HG03064 (cell line): ENCODE results near the gene GMPR.
"Not testable (repeated sequence)": the region's sequence is repeated elsewhere in the genome, so short reads cannot be mapped to it uniquely, and the experiment has no call there.

Experiments
- ATAC-seq: cut with Tn5 transposase; IDR thresholded peaks from one replicate; pipeline ENCODE4 v1.9.1; 2021; ENCODE audit warnings: low read depth; ENCODE audit not compliant: unreplicated experiment

The GMPR gene

GRCh38 chr6:16224409-16224808, 14.0 kb upstream of the GMPR start:
- ATAC-seq: no peak

- ATAC-seq: not testable (repeated sequence)
Observed at GRCh38 chr6:16225062-16225731, 13.2 kb upstream of the GMPR start.

GRCh38 chr6:16226117-16227047, 12.0 kb upstream of the GMPR start:
- not testable (repeated sequence) for ATAC-seq

- ATAC-seq: no peak
Observed at GRCh38 chr6:16227048-16227562, 11.3 kb upstream of the GMPR start.

- no peak for ATAC-seq
Observed at GRCh38 chr6:16227605-16228004, 10.8 kb upstream of the GMPR start.

GRCh38 chr6:16228043-16228442, 10.3 kb upstream of the GMPR start:
- no peak for ATAC-seq

- ATAC-seq: no peak
Observed at GRCh38 chr6:16228709-16229665, 9.4 kb upstream of the GMPR start.

GRCh38 chr6:16229700-16230099, 8.7 kb upstream of the GMPR start:
- no peak for ATAC-seq

GRCh38 chr6:16230953-16231352, 7.4 kb upstream of the GMPR start:
- no peak for ATAC-seq

- ATAC-seq: no peak
Observed at GRCh38 chr6:16232086-16232485, 6.3 kb upstream of the GMPR start.

GRCh38 chr6:16236009-16236501, 2.3 kb upstream of the GMPR start:
- ATAC-seq: no peak

GRCh38 chr6:16236631-16237199, 1.7 kb upstream of the GMPR start:
- no peak for ATAC-seq

GRCh38 chr6:16237242-16237641, 1.1 kb upstream of the GMPR start:
- no peak for ATAC-seq

- ATAC-seq: peak; percentile 24
Observed at GRCh38 chr6:16238963-16239797, 793 bp downstream of the GMPR start.

GRCh38 chr6:16239798-16240123, 1.4 kb downstream of the GMPR start:
- ATAC-seq: no peak

GRCh38 chr6:16240589-16241320, 2.4 kb downstream of the GMPR start:
- ATAC-seq: no peak

- no peak for ATAC-seq
Observed at GRCh38 chr6:16241321-16241689, 2.9 kb downstream of the GMPR start.

- no peak for ATAC-seq
Observed at GRCh38 chr6:16243055-16243454, 4.7 kb downstream of the GMPR start.

GRCh38 chr6:16243664-16244063, 5.3 kb downstream of the GMPR start:
- ATAC-seq: no peak
